Activated T-cell treated with anti-CD3 and anti-CD28 coated beads, Interleukin-2, amount 50 U/mL, for 1 hour (primary cell): ENCODE results near the gene LCA5.
"Not testable (repeated sequence)": the region's sequence is repeated elsewhere in the genome, so short reads cannot be mapped to it uniquely, and the experiment has no call there.

ENCODE experiments used
- DNase-seq: peaks from one replicate; pipeline ENCODE4 v3.0.0-alpha.2; 2020

The LCA5 gene

DNA sequence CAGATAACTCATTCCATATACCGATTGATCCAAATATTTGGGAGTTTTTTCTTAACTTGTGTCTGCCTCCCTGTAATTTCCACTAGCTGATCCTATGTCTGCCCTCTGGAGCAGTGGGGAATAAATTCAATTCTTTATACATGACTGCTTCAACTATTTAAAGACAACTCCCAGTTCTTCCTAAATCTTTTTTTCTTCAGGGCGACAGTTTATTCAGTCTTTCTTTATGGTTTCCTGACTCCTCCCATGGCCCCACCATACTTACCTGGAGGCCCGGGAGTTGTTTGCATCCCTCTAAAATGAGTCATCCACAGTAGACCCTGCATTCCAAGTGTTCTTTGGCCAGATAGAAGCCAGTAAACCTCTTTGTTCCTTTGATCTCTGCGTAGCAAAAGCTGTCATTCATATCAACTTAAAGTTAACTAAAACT is 73.6 kb downstream of the LCA5 start:
- DNase-seq, result no peak

DNA sequence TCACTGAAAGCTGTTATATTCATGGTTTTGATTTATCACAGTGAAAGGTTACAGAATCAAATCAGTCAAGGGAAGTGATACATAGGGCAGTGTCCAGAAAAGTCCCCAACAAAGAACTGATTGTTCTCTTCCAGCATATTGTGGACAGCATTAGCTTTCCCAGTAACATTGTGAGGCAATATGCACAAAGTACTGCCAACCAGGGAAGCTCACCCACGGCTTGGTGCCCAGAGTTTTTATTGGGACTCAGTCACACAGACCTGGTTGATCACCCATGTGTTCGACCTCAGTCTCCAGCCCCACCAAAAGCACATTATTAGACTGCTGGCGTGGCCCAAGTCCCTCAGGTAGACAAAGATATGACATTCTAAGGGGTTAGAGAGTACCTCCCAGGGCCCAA is 76.0 kb downstream of the LCA5 start:
- DNase-seq, result no peak

DNA sequence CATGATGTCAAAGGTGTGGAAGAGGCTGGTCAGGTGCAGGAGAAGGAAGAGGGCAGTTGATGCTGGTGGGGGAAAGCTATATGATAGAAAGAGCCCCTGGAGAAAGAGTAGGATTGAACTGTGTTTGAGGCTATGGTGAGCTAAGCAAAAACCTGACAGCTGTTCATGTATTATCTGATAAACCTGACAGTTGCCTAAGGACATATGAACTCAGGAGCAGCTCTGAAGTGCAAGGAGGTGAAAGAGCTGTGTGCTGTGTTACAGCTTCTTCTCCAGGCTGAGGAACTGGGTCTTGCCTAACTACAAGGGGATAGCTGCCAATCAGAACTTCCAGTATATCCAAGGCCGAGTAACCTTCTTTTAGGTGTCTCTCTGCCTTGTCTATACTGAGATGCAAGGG is 81.8 kb downstream of the LCA5 start:
- no peak for DNase-seq

DNA sequence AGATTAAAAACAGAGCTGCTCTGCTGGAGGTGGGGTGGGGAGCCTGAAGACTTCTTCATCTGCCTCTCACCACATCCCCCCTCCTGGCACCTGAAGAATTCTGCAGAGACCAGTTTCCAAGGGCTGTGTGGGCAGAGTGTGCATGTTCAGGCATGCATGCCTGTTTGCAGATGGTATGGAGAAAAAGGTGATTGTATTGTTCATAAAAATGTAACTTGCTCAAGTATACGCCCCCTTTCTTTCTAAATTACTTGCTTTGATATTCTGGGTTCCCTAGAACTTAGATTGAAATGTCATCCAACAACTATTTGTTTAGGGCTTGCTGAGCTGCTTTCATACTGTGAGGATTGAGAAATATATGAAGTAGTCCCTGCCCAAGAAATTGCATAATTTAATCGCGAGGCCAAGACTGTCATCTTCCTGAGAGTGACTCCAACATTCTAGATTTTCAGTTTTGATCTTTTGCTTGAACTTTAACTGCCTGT is 83.6 kb downstream of the LCA5 start:
- DNase-seq, result no peak

DNA sequence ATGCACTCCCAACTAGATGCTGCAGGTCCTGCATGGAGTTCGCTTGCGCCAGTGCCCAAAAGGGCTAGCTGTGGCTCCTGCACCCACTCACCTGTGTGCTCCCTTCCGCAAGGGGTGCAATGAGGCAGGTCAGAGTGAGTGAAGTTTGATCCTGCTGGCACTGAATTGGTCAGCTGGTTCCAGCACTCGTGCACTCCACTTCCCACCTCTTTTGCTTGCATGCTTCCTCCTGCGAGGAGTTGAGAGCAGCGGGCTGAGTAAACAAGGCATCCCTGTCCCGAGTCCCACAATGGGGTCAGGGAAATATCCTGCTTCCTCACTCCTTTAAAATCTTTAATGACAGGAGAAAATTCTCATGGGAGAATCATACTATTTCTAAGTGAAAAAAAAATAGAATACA is 86.2 kb downstream of the LCA5 start:
- no peak for DNase-seq

DNA sequence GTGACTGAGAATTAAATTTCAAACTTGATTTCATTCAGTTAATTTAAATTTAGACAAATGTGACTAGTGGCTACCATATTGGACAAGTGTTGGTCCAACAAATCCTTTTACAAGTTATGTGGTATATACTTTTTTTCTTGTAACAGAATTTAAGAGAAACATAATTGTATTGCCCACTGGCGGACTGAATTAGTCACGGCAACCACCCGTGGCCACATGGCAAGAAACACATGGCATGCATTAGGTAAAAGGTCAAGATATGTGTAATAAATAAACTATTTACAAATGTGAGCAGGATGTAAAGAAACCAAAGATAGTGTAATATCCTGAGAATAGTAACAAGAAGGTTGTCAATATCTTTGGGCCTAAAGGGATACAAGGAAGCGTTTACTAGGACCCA is 91.2 kb downstream of the LCA5 start:
- no peak for DNase-seq

DNA sequence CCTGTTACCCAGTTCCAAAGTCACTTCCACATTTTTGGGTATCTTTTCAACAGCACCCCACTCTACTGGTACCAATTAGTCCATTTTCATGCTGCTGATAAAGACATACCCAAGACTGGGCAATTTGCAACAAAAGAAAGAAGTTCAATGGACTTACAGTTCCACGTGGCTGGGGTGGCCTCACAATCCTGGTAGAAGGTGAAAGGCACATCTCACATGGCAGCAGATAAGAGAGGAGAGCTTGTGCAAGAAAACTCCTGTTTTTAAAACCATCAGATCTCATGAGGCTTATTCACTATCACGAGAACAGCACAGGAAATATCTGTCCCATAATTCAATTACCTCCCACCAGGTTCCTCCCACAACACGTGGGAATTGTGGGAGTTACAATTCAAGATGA is 93.4 kb downstream of the LCA5 start:
- DNase-seq, result not testable (repeated sequence)

DNA sequence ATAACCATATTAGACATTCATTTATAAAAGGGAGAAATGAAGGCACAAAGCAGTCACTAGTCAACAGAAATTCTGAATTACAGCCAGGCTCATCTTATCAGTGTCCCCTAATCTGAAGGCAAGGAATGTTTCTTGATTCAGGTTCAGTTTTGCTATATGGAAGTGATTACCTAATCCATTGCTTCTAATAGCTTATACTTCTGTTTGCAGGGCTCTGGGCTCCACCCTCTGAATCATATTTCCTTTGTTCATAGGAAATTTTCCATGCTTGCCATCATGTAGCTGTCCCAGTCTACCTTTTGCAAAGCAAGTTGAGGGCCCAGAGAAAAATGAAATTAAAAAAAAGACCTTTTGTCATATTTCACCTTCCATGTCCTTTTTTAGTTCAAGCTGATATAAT is 96.0 kb downstream of the LCA5 start:
- no peak for DNase-seq

DNA sequence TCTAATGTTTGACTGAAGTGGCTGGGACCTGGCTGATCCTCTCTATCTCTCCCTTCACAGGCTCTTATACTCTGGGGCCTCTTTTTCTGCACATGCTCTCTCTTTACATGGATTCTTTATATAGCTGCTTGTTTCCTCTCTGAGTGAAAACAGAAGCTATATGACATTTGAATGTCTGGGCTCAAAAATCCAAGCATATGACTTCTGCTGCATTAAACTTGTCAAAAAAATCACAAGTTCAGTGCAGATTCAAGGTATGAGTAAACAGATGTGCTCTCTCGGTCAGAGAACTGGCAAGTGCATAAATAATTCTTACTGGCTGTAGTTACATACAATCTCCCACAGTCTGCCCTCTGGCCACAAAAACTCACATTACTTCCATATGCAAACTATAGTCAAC is 96.6 kb downstream of the LCA5 start:
- no peak for DNase-seq

DNA sequence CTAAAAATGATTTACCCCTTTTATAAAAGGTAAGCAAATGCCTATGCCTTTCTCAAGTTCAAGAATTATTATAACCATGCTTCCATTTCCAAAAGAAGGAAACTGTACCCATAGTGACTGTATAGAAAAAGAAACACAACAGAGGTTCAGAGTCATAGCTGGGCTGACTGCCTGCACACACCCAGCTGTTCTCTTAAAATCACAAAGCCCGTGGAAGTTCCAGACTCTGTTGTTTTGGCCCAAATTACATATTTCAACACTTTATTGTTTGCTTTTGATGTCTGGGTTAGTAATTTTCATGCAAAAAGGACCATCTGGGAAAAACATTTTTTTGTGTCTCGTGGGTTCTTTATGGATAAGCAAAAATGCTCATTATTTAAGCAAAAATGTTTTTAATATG is 99.2 kb downstream of the LCA5 start:
- DNase-seq, result no peak

DNA sequence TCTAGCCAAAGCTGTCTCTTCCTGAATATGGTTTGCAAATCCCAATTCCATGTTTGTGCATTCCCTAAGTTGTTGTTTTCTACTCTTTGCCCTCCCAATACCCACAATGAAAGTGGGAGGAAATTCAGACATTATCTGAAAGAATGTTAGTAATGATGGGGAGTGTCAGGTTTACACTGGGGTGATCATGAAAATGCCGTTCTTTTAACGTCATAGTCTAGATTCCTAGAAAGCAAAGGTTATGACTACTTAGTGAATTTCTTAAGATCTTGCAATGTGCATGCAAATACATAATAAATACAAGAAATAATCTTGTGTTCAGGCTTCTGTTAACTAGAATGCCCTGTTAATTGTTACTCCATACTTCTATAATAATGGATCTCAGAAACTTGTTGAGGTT is 101.0 kb downstream of the LCA5 start:
- no peak for DNase-seq

DNA sequence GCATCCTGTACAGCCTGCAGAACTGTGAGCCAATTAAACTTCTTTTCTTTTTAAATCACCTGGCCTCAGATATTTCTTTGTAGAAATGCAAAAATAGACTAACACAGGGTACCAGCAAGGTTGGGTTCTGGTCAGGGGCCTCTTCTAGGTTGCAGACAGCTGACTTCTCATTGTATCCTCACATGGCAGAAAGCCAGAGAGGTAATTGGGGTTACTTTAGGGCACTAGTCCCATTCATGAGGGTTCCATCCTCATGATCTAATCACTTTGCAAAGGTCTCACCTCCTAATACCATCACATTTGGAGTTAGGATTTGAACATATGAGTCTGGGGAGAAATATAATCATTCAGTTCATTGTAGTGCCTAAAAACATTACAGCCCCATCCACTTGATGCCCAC is 101.5 kb downstream of the LCA5 start:
- DNase-seq, result no peak
